KMS-11 (cell line): ENCODE data around the gene CTBP2.

Source experiments
- H2AFZ ChIP-seq: fragments of 200-600 bp; sonication (generic); 2 replicates; pipeline ENCODE4 v1.6.1; 2016; ENCODE audit warnings: antibody characterized with exemption, mixed run types, low read depth
- H3K27ac ChIP-seq: fragments of 200-600 bp; sonication (generic); 2 replicates; pipeline ENCODE4 v1.6.1; 2016; ENCODE audit warnings: mild to moderate bottlenecking, mixed run types
- H3K27me3 ChIP-seq: fragments of 200-600 bp; sonication (generic); 2 replicates; pipeline ENCODE4 v1.6.1; 2017; ENCODE audit warnings: mild to moderate bottlenecking, low read depth, mixed run types, moderate library complexity; ENCODE audit not compliant: insufficient read depth
- H3K36me3 ChIP-seq: fragments of 200-600 bp; sonication (generic); 2 replicates; pipeline ENCODE4 v1.6.1; 2017; ENCODE audit warnings: mild to moderate bottlenecking, mixed run types; ENCODE audit not compliant: insufficient read depth
- H3K4me1 ChIP-seq: fragments of 200-600 bp; sonication (generic); 2 replicates; pipeline ENCODE4 v1.6.1; 2016; ENCODE audit warnings: mild to moderate bottlenecking, low read depth, mixed run types; ENCODE audit not compliant: poor library complexity, severe bottlenecking
- H3K4me2 ChIP-seq: fragments of 200-600 bp; sonication (generic); 2 replicates; pipeline ENCODE4 v1.7.0; 2016; ENCODE audit warnings: mild to moderate bottlenecking, mixed run types
- H3K4me3 ChIP-seq: fragments of 200-600 bp; sonication (generic); IDR thresholded peaks from 2 replicates; pipeline ENCODE4 v1.6.1; 2017; ENCODE audit warnings: low read depth, low read length, mixed read lengths; ENCODE audit not compliant: insufficient read depth
- H3K79me2 ChIP-seq: fragments of 200-600 bp; sonication (generic); 2 replicates; pipeline ENCODE4 v1.6.1; 2016; ENCODE audit warnings: low read depth, mixed run types; ENCODE audit not compliant: insufficient read depth
- H3K9ac ChIP-seq: fragments of 200-600 bp; sonication (generic); 2 replicates; pipeline ENCODE4 v1.6.1; 2016; ENCODE audit warnings: mild to moderate bottlenecking, mixed run types
- H4K20me1 ChIP-seq: fragments of 200-600 bp; sonication (generic); 2 replicates; pipeline ENCODE4 v1.6.1; 2016; ENCODE audit warnings: mild to moderate bottlenecking, mixed run types; ENCODE audit not compliant: insufficient read depth
- CTCF ChIP-seq: fragments of 200-600 bp; sonication (generic); conservative IDR thresholded peaks from 2 replicates; pipeline ENCODE4 v1.6.1; 2017; ENCODE audit warnings: low read depth, mild to moderate bottlenecking, antibody characterized with exemption, low read length, moderate library complexity, mixed read lengths

The CTBP2 gene

GRCh38 chr10:125118701-125119100 lies 41.7 kb downstream of the CTBP2 start:
- no peaks in the 10 kb centered on the region for H4K20me1 ChIP-seq

GRCh38 chr10:125118011-125118611 lies 42.3 kb downstream of the CTBP2 start:
- H3K4me1 ChIP-seq: no peaks in the 10 kb centered on the region
- H2AFZ ChIP-seq: no peak overlapping the region
- H4K20me1 ChIP-seq: no peaks in the 10 kb centered on the region
- no peak overlapping the region for H3K4me2 ChIP-seq
- no peaks in the 10 kb centered on the region for H3K27me3 ChIP-seq
- H3K9ac ChIP-seq: no peak overlapping the region
- H3K36me3 ChIP-seq: no peaks in the 10 kb centered on the region
- H3K27ac ChIP-seq: no peak overlapping the region
- no peak for TF ChIP-seq CTCF
- no peaks in the 10 kb centered on the region; the same call in 1 of the 2 replicates for H3K79me2 ChIP-seq
- H3K4me3 ChIP-seq: no peak overlapping the region

More at GRCh38 chr10:125118701-125119100, 41.7 kb downstream of the CTBP2 start:
- Histone ChIP-seq H3K36me3 (no peaks in the 10 kb centered on the region), H3K4me2 (no peak overlapping the region), H3K4me3 (no peak overlapping the region), H3K27ac (no peak overlapping the region), H3K4me1 (no peaks in the 10 kb centered on the region), H2AFZ (no peak overlapping the region), H3K27me3 (no peaks in the 10 kb centered on the region), H3K79me2 (no peaks in the 10 kb centered on the region; the same call in 1 of the 2 replicates), H3K9ac (no peak overlapping the region)
- TF ChIP-seq CTCF: no peak

GRCh38 chr10:125116652-125117310 lies 43.6 kb downstream of the CTBP2 start:
- Histone ChIP-seq H3K36me3 (no peaks in the 10 kb centered on the region), H3K4me3 (no peak overlapping the region), H3K79me2 (no peaks in the 10 kb centered on the region; the same call in 1 of the 2 replicates)

GRCh38 chr10:125116041-125116649 lies 44.2 kb downstream of the CTBP2 start:
- no peak overlapping the region for H3K27ac ChIP-seq
- TF ChIP-seq CTCF: no peak
- H3K4me2 ChIP-seq: no peak overlapping the region
- H2AFZ ChIP-seq: no peak overlapping the region
- no peaks in the 10 kb centered on the region for H4K20me1 ChIP-seq
- H3K9ac ChIP-seq: no peak overlapping the region
- H3K4me1 ChIP-seq: no peaks in the 10 kb centered on the region
- H3K4me3 ChIP-seq: no peak overlapping the region
- H3K79me2 ChIP-seq: no peaks in the 10 kb centered on the region; the same call in 1 of the 2 replicates
- no peaks in the 10 kb centered on the region for H3K36me3 ChIP-seq
- no peaks in the 10 kb centered on the region for H3K27me3 ChIP-seq

More at GRCh38 chr10:125116652-125117310, 43.6 kb downstream of the CTBP2 start:
- no peaks in the 10 kb centered on the region for H3K4me1 ChIP-seq
- no peak overlapping the region for H3K9ac ChIP-seq
- no peak for TF ChIP-seq CTCF
- no peak overlapping the region for H3K27ac ChIP-seq
- H3K27me3 ChIP-seq: no peaks in the 10 kb centered on the region
- H4K20me1 ChIP-seq: no peaks in the 10 kb centered on the region
- no peak overlapping the region for H2AFZ ChIP-seq
- H3K4me2 ChIP-seq: no peak overlapping the region
